Astrocyte of the cerebellum (primary cell): ENCODE measurements around the gene CAMTA1.

Experiments used
- DNase-seq: peaks from one replicate; pipeline ENCODE4 v3.0.0-alpha.2; 2011; ENCODE audit warnings: low read depth
- H3K4me3 ChIP-seq: 2 replicates; pipeline ENCODE4 v1.5.1; 2011; ENCODE audit warnings: mild to moderate bottlenecking, low read depth, low read length, moderate library complexity
- CTCF ChIP-seq: IDR thresholded peaks from 2 replicates; pipeline ENCODE4 v1.5.1; 2012; ENCODE audit warnings: low read length, low read depth, moderate library complexity, mild to moderate bottlenecking; ENCODE audit errors: missing control alignments
- in situ Hi-C: cut with HindIII; loops from 2 replicates; pipeline ENCODE4 v1.10.0; 2017; ENCODE audit warnings: low sequenced_read_pairs

CAMTA1 gene

GRCh38 chr1:7760245-7760644, 975.0 kb downstream of the CAMTA1 start:
- in situ Hi-C loops: no loop called here

GRCh38 chr1:7761103-7761502, 975.8 kb downstream of the CAMTA1 start:
- no peak for TF ChIP-seq CTCF
- no peak overlapping the region for H3K4me3 ChIP-seq
- in situ Hi-C loops: no loop called here
- DNase-seq: no peak

More at GRCh38 chr1:7760245-7760644, 975.0 kb downstream of the CAMTA1 start:
- TF ChIP-seq CTCF: no peak
- DNase-seq: no peak
- H3K4me3 ChIP-seq: no peak overlapping the region

- H3K4me3 ChIP-seq: no peak overlapping the region
- no peak for TF ChIP-seq CTCF
- no peak for DNase-seq
- in situ Hi-C loops: no loop called here
Observed at GRCh38 chr1:7767176-7767575, 981.9 kb downstream of the CAMTA1 start.

- no peak overlapping the region for H3K4me3 ChIP-seq
- in situ Hi-C loops: no loop called here
- DNase-seq: no peak
- TF ChIP-seq CTCF: no peak
Observed at GRCh38 chr1:7768583-7768982, 983.3 kb downstream of the CAMTA1 start.

GRCh38 chr1:7769673-7770412, 984.6 kb downstream of the CAMTA1 start:
- H3K4me3 ChIP-seq: no peak overlapping the region
- in situ Hi-C loops: no loop called here
- no peak for DNase-seq
- no peak for TF ChIP-seq CTCF

- peak overlapping the region; percentile 90 for H3K4me3 ChIP-seq
- TF ChIP-seq CTCF: no peak
- no peak for DNase-seq
- in situ Hi-C loops: no loop called here
Observed at GRCh38 chr1:7770669-7770996, 985.4 kb downstream of the CAMTA1 start.
